BJ (cell line): ENCODE measurements around the gene SACS. TPM values are rescaled to one million over a fixed set of nuclear protein-coding genes. Genes with fewer than 3 reads are reported as not detected.
A peak's percentile ranks its signal among the peaks of the same experiment; 100 is the strongest.

Experiments used
- CTCF ChIA-PET: fragments of 350-600 bp; formaldehyde crosslinking; extraction: SDS; loops from one replicate; lab custom pipeline; 2021; ENCODE audit warnings: antibody characterized with exemption, inconsistent platforms; lab: Yijun Ruan, JAX
- POLR2A ChIA-PET: fragments of 300-600 bp; sonication (Branson Sonifier 250); formaldehyde crosslinking; extraction: SDS; loops from one replicate; lab custom pipeline; 2021; ENCODE audit warnings: antibody characterized with exemption; lab: Charles Lee
- DNase-seq: peaks from one replicate; pipeline ENCODE4 v3.0.0-alpha.2; 2011; ENCODE audit warnings: low read depth
- H3K27me3 ChIP-seq: 2 replicates; pipeline ENCODE4 v1.6.0; 2011; ENCODE audit warnings: low read length; ENCODE audit not compliant: control insufficient read depth, insufficient read depth
- H3K36me3 ChIP-seq: 2 replicates; pipeline ENCODE4 v1.5.1; 2011; ENCODE audit warnings: low read length; ENCODE audit not compliant: control insufficient read depth, insufficient read depth
- H3K4me3 ChIP-seq: 2 replicates; pipeline ENCODE4 v1.5.1; 2011; ENCODE audit warnings: low read depth, mild to moderate bottlenecking, control low read depth, low read length
- polyA plus RNA-seq: library from polyadenylated mRNA; depleted of rRNA; stranded (reverse); fragments of >200 nt; gene quantifications from 2 replicates; pipeline ENCODE4 v1.2.3, GENCODE V29; 2011
- TF ChIP-seq, protein P1 (sequence below): IDR thresholded peaks from 2 replicates; pipeline ENCODE4 v1.5.1; 2011; ENCODE audit warnings: low read depth, mild to moderate bottlenecking, control low read depth, inconsistent platforms, low read length, moderate library complexity; ENCODE audit not compliant: insufficient read depth

The SACS gene
- polyA plus RNA-seq, 1 experiment = 23.1 TPM

DNA sequence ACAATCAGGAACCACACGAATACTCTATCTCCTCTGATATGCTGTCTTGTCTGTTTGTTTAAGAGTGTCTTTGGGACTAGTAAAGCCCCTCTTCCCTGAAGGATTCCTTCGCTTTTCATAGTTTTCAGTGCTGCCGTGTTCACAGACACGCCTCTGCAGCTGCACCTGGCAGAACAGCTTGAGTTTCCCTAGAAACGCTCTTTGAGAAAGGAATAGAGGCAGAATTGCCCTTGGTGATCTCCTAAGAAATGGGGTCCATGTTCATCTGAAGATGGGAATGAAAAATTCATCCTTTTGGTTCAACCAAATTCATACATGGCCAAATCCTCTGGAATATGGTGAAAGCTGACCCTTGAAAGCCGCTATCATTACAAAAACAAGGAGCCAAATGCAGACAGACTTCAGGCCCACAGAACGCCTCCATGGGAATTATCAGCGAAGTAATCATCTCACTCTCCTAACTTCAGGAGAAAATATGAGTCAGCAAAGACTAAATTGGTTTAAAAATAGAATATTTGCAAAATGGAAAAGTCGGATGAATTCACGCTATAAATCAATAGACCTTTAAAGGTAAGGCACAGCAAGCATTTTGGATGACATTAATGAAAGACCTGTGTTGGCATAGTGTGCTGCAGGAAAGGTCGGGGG, 5.5 kb downstream of the SACS start:
- POLR2A ChIA-PET = no interaction called here
- Histone ChIP-seq H3K27me3 (no peaks in the 10 kb centered on the region), H3K4me3 (no peak overlapping the region), H3K36me3 (no peaks in the 10 kb centered on the region)
- CTCF ChIA-PET = no interaction called here
- TF ChIP-seq, protein P1, sequence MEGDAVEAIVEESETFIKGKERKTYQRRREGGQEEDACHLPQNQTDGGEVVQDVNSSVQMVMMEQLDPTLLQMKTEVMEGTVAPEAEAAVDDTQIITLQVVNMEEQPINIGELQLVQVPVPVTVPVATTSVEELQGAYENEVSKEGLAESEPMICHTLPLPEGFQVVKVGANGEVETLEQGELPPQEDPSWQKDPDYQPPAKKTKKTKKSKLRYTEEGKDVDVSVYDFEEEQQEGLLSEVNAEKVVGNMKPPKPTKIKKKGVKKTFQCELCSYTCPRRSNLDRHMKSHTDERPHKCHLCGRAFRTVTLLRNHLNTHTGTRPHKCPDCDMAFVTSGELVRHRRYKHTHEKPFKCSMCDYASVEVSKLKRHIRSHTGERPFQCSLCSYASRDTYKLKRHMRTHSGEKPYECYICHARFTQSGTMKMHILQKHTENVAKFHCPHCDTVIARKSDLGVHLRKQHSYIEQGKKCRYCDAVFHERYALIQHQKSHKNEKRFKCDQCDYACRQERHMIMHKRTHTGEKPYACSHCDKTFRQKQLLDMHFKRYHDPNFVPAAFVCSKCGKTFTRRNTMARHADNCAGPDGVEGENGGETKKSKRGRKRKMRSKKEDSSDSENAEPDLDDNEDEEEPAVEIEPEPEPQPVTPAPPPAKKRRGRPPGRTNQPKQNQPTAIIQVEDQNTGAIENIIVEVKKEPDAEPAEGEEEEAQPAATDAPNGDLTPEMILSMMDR = no peak
- no peak for DNase-seq

DNA sequence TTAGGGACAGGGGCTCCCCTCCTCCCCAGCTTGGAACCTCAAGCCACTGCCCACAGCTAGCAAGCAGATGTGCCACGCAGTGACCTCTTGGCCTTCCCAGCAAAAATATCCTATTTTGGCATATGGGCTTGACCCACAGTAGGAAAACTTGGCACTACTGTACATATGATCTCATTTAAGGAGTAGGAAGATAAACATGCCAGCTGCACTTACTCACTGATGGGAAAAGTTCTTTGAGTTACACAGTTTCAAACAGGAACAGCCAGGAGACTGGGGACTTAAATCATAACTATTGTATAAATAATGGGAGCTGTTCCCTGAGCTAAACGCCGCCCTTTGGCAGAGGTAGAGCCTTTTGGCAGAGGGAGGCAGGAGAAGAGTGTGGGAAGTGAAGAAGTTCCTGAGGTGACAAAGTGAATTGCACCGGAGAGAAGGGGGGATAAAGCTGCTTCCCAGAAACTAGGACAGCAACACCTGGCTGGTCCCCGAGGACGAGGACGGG, 6.1 kb downstream of the SACS start:
- H3K36me3 ChIP-seq = no peaks in the 10 kb centered on the region
- ChIA-PET CTCF (no interaction called here), POLR2A (no interaction called here)
- peak; percentile 78 for DNase-seq
- no peaks in the 10 kb centered on the region for H3K27me3 ChIP-seq
- no peak overlapping the region for H3K4me3 ChIP-seq
- TF ChIP-seq, protein P1 = no peak

DNA sequence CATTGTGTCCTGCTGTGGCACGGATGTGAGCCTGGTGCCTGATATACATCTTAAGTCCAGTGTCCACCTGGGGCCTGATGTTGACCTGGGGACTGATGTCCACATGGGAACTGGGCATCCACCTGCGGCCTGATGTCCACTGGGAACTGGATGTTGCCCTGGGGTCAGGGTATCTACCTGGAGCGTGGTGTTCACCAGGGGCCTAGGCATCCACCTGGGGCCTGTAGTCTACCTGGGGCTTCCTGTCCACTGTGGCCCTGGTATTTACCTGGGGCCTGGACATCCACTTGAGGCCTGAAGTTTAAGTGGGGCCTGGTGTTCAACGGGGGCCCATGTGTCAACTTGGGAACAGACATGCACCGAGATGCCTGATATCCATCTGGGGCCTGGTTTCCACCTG, 11.9 kb downstream of the SACS start:
- H3K4me3 ChIP-seq = no peak overlapping the region
- H3K27me3 ChIP-seq = no peaks in the 10 kb centered on the region
- TF ChIP-seq, protein P1 = no peak
- DNase-seq = no peak
- 0 out of 2 replicates have a peak, but pooled peaks cover 1% of the 10 kb centered on the region for H3K36me3 ChIP-seq
- POLR2A ChIA-PET = no interaction called here
- CTCF ChIA-PET = no interaction called here

DNA sequence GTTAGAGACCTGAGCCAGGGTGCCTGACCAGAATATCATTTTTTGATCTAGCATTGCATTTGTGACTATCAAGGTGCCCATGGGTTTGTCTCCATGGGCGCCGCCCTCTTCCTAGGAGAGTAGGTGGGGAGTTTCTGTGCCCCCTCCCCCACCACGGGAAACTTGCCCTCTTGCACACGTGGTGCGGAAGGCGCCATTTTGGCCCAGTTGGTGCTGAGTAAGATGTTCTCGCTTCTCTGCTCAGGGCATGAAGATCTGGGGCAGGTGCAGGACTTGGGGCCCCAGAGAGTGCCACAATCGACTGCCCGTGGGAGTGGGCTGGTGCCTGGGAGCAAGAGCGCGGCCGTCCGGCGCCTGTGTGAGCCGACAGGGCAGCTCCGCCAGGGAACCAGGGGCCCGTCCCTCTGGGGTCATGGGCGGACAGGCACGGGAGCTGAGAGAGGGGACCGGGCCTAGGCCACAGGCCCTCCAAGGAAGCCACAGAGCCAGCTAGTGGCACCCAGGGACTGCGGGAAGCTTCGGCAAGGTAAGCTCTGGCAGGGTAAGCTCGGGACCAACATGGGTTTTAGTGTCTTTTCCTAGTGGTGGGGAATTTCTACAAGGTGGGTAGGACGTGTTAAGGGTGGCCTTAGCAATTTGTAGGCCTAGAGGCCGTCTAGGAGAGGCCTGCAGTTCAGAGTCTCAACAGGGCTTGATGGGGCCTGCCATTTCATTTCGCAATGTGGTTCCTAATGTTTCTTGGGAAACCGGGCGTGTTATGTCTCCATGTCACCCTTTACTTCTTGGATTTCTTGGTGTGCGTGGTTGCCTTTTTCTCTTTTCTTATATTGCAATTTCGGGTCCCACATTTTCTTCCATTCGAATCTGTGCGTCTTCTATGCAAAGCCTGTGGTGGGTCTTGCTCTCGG, 14.5 kb downstream of the SACS start:
- H3K4me3 ChIP-seq = no peak overlapping the region
- TF ChIP-seq, protein P1 = no peak
- H3K27me3 ChIP-seq = no peaks in the 10 kb centered on the region
- 0 out of 2 replicates have a peak, but pooled peaks cover 1% of the 10 kb centered on the region for H3K36me3 ChIP-seq
- CTCF ChIA-PET = interaction anchor here (0.6 kb wide), 1 partner anchor 162 kb away, joined by 3 read pairs; no protein-coding TSS in a partner anchor
- DNase-seq = no peak
- POLR2A ChIA-PET = no interaction called here

DNA sequence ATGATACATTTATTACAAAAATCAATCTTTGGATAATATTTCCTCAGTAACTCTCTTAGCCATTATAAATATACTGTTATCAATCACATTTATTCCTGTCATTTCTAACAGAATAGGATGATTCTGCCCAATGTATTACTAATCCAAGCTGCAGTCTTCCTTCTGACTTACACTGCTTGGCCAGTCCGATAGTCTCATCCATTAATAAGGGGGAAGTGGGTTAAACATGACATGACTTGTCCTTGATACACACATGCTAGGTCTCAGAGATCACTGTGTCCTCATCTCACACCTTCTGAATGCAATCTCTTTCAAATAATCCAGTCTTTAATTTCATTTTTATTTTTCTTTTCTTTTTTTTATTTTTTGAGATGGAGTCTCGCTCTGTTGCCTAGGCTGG, 18.8 kb downstream of the SACS start:
- H3K27me3 ChIP-seq = no peaks in the 10 kb centered on the region
- ChIA-PET CTCF (no interaction called here), POLR2A (no interaction called here)
- no peak overlapping the region for H3K4me3 ChIP-seq
- TF ChIP-seq, protein P1 = no peak
- H3K36me3 ChIP-seq = no peaks in the 10 kb centered on the region
- DNase-seq = no peak
